DMS153 treated with DMSO at 0.1 percent for 48 hours (cell line): ENCODE measurements around the gene SCAF1.
"Not testable (repeated sequence)": the region's sequence is repeated elsewhere in the genome, so short reads cannot be mapped to it uniquely, and the experiment has no call there.

ENCODE experiments used
- DNase-seq: peaks from one replicate; lab custom pipeline; 2025; ENCODE audit not compliant: unreplicated experiment; lab: John Stamatoyannopoulos, UW

The SCAF1 gene

DNA sequence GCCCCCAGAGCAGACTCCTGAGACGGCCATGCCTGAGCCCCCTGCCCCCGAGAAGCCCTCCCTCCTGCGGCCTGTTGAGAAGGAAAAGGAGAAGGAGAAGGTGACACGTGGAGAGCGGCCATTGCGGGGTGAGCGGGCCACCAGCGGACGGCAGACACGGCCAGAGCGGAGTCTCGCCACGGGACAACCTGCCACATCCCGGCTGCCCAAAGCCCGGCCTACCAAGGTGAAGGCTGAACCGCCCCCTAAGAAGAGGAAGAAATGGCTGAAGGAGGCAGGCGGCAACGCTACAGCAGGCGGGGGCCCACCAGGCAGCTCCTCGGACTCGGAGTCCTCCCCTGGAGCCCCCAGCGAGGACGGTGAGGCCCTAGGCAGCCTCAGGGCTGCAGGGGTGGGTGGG is 26.1 kb upstream of the SCAF1 start:
- DNase-seq = no peak

DNA sequence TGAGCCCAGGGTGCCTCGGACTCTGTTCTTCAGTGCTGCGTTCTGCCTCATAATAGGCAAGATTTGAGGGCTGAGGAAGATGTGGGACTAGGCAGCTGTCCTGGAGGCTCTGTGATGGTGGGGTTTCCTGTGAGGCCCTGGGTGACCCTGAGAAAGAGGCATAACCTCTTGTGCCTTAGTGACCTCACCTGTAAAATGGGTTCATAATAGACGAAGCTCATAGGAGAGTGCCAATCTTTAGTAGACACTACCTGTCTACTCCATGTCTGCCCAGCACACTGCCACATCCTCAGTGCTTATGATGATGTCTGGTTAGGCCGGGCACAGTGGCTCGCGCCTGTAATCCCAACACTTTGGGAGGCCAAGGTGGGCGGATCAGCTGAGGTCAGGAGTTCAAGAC is 25.5 kb upstream of the SCAF1 start:
- DNase-seq = no peak

DNA sequence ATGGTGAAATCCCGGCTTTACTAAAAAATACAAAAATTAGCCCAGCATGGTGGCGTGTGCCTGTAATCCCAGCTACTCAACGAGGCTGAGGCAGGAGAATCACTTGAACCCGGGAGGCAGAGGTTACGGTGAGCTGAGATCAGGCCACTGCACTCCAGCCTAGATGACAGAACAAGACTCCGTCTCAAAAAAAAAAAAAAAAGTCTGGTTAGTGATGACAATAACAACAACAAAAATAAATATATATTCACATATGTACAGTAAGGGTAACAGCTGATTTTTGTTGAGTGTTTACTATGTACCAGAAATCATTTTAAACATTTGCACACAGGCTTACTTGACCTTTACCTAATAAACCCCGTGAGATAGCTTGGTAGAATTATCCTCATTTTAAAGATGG is 25.1 kb upstream of the SCAF1 start:
- no peak for DNase-seq

DNA sequence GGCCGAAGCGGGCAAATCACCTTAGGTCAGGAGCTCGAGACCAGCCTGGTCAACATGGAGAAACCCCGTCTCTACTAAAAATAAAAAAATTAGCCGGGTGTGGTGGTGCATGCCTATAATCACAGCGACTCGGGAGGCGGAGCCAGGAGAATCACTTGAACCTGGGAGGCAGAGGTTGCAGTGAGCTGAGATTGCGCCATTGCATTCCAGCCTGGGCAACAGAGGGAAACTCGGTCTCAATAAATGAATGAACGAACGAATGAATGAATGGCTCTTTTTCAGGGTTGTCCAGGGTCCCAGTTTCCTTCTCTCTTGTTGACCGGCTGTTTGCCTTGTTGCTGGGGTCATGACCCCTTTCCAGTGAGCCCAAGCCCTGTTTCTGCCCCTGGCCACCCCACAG is 24.1 kb upstream of the SCAF1 start:
- not testable (repeated sequence) for DNase-seq

DNA sequence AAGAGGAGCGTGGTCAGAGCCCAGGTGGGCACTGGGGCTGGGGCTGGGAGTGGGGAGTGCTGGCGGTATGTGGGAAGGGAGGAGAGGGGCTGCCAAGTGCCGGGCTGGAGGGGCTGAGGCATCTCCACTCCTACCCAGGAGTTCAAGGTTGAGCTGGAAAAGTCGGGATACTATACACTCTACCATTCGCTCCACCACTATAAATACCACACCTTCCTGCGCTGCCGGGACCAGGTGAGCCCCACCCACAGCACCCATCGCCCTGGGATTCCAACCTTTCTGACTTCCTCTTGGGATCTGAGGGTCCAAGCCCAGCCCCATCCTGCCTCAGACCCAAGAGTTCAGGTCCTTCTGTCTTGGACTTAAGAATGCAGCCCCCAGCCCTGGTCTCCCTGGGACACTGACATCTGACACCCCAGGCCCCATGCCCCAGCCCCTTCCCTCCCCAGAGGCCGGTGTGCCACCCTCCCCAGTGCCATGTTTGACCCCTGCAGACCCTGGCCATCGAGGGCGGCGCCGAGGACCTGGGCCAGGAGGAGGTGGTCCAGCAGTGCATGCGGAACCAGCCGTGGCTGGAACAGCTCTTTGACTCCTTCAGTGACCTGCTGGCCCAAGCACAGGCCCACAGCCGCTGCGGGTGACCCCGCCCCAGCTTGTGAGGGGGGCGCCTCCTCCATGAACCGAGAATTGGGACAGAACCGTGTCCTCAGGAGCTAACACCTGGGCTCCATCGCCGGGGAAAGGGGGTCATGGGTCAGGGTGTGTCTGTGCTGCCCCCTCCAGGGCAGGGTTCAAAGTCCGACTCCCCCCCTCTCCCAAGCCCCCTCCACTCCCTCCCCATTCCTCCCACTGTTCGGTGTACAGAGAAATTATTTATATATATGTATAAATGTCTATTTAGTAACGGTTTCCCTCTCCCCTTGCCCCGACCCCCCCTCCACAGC is 16.8 kb upstream of the SCAF1 start:
- no peak for DNase-seq

DNA sequence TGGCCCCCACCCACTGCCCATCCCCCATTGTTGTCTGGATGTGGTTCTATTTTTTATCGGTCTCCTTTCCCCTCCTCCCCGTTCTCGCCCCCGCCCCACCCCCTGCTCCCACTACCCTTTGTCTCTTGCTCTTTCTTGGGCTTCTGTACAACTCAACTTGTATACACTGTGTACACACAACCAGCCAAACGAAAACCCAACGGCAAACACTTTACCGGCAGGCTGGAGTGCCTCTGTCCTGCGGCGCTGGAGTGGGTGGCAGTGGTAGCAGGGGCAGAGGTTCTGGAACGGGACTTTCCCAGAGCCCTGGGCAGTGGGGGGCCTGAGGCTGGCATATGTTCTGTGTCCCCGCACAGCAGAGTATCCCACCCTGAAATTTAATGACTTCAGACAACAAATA is 15.8 kb upstream of the SCAF1 start:
- no peak for DNase-seq

DNA sequence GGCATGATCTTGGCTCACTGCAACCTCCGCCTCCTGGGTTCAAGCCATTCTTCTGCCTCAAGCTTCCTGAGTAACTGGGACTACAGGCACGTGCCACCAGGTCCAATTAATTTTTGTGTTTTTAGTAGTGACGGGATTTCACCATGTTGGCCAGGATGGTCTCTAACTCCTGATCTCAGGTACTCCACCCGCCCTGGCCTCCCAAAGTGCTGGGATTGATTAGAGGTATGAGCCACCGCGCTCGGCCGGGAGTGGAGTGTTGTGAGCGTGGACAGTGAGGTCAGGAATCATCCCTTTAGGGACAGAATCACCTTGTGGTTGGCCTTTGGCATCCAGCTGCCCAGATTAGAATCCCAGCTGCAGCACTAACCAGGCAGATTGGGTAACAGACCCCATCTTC is 12.3 kb upstream of the SCAF1 start:
- DNase-seq = no peak

DNA sequence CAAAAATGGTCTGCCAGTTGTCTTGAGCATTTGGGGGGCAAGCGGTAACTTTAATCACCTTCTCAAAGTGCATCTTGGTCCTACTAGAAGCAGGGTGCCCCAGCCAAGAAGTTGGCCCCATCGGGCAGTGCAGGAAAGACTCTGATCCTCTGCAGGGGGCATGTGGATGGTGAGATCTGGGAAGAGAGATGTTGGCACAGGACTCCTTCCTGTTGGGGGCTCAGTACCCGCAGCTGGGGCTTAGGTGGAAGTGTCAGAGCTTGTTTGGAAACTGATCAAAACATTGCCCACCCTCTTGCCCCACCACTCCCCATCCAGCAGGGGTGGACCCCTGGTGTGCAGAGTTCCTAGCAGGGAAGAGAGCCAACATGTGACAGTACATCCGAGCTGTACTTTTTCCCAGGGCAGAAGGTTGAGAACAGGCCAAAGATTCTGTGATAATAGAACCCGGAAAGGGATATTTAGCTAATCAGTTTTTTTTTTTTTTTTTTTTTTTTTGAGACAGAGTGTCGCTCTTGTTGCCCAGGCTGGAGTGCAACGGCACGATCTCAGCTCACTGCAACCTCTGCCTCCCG is 10.9 kb upstream of the SCAF1 start:
- no peak for DNase-seq

DNA sequence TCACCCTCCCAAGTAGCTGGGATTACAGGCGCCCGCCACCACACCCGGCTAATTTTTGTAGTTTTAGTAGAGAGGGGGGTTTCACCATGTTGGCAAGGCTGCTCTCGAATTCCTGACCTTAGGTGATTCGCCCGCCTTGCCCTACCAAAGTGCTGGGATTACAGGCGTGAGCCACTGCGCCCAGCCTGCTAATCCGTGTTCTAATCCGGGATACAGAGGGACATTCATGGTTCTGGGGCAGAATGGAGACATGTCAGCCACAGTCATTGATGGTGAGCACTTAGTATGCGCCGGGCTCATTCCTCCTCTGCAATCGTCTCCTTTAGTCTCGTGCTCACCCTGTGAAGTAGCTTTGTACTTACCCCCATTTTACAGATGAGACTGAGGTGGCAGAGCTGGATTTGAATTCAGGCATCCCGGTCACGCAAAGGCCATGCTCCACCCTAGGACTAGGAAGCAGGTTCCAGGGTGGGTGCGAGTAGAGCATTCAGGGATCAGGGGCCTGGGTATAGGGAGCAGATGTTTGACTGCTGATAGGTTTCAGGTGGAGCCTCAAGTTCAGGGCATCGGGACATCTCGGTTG is 10.3 kb upstream of the SCAF1 start:
- no peak for DNase-seq

DNA sequence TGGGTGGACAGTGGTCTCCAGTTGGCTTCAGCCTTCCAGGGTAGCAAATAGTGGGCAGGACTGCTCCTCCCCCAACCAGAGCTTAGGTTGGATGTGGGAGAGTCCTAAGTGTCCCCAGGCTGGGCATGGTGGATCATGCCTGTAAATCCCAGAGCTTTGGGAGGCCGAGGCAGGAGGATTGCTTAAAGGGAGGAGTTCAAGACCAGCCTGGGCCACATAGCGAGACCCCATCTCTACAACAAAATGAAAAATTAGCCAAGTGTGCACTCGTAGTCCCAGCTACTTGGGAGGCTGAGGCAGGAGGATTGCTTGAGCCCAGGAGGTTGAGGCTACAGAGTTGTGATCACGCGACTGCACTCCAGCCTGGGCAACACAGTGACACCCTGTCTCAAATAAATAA is 9.4 kb upstream of the SCAF1 start:
- no peak for DNase-seq

DNA sequence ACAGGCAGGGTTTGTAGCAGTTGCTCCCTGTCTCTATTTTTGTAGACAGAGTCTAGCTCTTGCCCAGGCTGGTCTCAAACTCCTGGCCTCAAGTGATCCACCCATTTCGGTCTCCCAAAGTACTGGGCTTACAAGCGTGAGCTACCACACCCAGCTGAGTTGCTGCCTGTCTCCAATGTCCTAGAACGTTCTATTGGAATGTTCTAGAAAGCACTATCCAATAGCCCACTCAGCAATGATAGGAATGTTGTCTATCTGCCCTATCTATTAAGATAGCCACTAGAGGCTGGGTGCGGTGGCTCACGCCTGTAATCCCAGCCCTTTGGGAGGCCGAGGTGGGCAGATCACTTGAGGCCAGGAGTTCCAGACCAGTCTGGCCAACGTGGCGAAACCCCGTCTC is 8.7 kb upstream of the SCAF1 start:
- not testable (repeated sequence) for DNase-seq

DNA sequence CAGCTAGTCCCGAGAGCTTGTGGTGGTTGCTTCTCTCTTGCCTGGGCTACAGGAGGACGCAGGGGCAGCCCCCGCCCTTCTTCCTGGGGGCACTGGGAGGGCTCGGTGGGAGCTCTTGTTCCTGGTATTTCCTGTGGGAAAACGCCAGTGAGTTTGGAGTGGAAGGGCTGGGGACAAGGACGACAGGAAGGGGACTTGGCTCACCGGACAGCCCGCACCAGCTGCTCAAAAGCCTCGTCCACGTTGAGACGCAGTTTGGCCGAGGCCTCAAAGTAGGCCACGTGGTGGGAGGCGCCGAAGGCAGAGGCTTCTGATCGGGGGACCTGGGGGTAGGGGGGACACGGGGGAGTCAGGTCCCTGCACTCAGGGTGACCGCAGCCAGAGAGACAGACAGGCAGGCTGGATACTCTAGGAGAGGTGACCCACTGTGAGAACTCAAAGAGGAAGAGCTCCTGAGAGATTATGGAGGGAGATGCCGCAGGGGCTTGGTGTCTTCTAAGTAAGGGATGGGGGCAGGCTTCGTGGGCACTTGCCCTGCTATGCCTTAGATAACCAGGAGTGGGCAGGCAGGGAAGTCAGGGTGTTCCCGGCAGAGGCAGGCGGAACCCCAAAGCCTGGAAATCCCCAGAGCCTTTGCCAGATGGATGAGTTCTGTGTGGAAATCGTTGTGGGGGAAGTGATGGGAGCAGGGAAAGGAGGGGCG is 6.3 kb upstream of the SCAF1 start:
- DNase-seq = no peak

DNA sequence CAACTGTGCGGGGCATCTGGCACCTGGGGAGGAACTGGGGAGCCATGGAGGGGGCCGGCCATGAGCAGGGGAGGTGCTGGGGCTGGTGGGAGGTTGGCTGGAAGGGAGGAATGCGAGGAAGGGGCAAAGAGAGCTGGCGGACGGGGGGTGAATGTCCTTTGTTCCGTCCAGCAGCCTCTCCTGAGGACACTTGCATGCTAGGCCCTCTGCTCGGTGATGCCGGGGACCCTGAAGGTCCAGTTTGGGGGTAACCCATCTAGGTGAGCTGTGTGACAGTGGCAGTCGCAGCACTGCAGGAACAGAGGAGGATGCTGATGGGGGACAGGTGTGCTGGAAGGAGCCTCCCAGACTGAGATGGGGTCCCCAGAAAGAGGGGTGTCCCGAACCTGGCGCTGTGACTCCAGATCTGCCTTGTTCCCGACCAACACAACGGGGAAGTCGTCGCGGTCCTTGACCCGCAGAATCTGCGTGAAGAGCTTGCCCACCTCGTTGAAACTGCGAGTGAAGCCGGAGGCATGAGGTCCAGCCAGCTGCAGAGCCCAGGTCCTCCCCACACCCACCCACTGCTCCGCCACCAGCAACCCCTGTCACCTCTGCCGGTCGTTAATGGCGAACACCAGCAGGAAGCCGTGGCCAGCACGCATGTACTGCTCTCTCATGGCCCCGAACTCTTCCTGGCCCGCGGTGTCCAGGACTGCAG is 5.6 kb upstream of the SCAF1 start:
- no peak for DNase-seq

DNA sequence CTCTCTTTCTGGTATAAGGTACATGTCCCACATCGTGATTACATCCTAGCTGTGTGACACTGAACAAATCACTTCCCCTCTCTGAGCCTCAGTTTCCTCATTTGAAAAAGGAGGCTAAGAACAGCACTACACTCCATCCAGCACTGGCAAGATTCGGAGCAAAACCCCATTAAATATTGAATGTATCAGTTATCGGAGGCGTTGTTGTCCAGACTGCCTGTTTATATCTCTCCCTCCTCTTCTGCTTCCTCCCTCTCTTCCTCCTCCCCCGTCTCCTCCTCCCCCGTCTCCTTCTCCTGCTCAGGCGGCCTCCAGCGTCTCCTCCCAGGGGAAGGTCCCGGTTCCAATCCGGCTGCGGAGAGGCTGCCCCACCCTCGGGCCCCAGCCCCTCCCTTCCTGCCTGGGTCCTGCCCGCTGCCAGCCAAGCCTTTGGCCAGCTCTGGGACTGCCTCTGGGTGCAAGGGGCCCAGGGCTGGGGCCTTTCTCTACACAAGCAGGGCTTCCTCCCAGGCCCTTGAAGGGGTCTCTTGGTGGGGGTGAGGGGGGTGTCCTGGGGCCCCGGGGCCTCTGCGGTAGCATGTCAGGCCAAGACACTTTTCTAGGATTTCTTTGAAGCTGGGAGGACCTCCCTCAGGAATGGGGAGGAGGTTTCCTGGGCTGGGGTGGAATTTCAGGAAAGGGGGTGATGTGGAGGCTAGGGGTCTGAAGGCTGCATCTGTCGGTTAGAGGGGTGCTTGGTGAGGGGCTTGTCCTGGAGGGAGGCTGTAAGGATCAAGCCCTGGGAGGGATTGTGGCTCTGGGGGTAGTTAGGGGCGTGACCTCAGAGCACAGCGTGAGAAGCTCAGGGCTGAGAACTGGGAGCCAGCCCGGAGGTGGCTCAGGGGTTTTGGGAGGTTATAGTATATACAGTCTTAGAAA is 3.9 kb upstream of the SCAF1 start:
- DNase-seq = no peak

DNA sequence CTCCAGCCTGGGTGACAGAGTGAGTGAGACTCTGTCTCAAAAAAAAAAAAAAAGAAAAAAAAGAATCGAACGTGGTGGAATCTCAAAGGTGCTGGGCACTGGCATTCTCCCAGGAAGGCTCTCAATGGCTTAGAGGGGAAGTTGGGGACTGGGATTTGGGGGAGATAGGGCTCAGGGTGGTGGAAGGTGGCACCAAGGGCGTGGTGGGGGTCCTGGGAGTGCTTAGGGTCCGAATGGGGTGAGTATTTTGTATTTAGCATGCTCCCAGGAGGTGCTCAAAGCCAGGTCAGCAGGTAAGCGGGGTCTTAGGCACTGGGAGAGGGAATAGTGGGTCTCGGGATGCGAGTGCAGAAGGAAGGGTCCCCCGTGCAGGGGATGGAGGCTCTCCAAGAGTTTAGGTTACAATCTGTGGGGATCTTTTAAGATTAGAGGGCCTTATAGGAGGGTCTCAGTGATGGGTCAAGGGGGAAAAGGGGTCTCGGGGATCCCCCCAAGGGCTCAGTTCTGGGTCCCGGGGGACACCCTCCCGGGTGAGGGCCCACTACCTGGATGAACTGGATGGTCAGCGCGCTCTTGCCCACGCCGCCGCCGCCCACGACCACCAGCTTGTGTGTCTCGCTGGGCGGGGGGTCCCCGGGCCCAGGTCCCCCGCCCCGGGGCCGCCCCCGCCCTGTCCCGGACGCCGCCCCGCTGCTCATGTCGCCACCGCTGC is 2.5 kb upstream of the SCAF1 start:
- DNase-seq = no peak

DNA sequence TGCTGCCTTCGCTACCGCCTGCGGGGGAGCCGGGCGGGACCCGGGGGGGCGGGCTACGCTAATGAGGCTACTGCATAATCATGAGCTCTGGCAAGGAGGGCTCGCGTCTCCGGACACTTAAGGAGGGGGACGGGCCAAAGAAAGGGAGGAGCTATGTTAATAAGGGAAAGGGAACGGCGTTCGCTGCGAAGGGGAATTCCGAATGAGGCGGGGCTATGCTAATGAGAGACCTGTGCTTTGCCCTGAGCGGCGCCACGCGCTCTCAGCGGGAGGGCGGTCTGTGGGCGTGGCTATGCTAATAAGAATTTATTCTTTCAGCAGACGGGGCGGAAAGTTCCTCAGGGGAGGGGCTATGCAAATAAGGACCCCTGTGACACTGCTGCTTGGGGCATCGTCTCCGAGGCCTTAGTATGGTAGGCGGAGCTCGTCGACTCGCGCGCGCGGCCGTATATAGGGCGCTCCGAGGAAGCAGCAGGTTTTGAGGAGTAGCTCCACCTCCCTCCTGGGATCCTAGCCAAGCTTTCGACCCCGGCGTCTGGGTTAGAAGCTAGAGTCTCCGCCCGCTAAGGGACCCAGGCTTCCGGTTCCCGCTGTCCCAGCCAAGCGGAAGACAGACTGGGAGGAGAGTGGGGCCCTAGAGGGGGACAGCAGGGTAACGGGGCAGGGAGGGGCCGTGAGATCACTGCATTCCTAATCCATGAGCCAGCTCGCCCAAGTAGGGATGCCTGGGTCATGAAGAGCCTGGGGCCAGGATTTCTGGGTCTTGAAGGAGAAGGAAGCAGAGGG is 1.7 kb upstream of the SCAF1 start, which contains the start of gene RRAS:
TSS of gene RRAS (minus strand) at position 31 of the 786 bp plus-strand sequence. CDS start 45 bp downstream, outside the sequence.
- DNase-seq = peak; percentile 100

DNA sequence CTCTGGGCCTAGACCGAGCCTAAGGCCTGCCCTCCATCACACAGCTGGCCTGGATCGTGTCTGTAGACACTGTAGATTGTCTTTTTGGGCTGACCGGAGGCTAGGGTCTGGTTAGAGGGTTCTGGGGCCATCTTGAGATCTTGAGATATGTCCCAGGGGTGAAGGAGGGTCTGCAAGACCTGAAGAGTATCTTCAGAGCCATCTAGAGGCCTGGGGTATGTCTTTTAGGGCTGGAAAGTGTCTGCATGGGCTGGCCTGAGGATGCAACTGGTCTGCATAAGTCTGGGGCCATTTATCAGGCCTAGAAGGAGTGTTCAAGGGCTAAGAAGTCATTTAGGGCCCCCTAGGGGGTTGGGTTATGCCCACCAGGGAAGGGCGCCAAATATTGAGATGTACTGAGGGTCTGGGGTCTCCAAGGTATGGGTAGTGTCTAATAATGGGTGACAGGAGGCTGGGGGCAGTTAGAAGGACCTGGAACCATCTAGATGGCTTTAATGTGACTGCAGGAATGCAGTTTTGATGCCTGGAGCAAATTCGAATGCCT is 555 bp downstream of the SCAF1 start:
- DNase-seq = no peak

DNA sequence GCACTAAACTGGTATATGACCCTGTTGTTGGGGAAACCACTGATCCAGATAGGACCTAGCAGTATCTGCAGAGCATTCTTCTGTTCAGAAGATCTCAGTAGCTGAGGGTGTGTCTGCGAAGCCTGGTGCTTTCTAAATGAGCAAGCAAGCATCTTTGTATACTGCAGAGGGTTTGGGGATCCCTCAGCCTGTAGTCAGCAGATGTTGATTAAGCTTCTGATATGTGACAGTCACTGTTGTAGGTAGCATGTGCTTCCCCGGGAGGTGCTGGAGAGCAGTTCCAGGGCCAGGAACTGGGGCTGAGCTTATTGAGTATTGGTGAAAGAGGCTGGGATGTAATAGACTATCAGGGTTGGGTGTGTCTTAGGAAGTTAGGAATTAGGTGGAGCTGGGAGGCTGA is 1.5 kb downstream of the SCAF1 start:
- no peak for DNase-seq
